ENCODE results near the gene HOXC4. TPM values are rescaled to one million over a fixed set of nuclear protein-coding genes. Genes with fewer than 3 reads are reported as not detected.
A peak's percentile ranks its signal among the peaks of the same experiment; 100 is the strongest.

HOXC4 gene
- total RNA-seq, 2 donors from 2014 or later: 0.16 TPM; not detected in 1

DNA sequence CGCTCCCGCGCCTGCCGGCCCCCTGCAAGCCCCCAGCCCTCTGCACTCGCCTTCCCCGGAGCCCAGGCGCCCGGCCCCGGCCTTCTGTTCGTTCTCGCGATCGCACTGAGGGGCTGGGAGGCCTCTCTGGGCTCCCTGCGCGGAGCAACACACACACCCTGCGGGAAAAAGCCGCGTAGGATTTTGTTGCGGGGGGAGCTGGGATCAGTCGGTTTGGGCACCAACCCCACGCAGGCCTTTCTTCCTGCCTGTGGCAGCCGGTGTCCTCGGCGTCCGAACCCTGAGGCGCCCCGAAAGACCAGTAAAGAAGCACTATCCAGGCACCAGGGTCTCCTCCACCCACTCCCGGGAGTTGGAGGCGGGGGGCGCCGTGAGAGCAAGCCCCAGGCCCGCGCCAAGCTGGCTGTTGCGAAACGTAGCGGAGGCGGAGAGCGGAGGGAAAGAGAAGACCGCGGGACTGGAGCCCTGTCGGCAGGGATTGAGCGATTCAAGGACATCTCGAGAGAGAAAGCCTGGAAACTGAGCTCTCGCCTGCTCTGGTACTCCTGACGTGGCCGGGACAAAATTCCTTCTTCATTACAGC, 22.7 kb upstream of the HOXC4 start:
- Mint-ChIP-seq H3K27ac (no peak overlapping the region), H3K4me3 (no peak overlapping the region), H3K4me1 (no peaks in the 10 kb centered on the region), H3K9me3 (no peaks in the 10 kb centered on the region), H3K27me3 (peaks cover 63% of the 10 kb centered on the region), H3K36me3 (ENCODE audit: low read depth) (peaks cover 17% of the 10 kb centered on the region)
- ATAC-seq (replicated peaks): no peak

DNA sequence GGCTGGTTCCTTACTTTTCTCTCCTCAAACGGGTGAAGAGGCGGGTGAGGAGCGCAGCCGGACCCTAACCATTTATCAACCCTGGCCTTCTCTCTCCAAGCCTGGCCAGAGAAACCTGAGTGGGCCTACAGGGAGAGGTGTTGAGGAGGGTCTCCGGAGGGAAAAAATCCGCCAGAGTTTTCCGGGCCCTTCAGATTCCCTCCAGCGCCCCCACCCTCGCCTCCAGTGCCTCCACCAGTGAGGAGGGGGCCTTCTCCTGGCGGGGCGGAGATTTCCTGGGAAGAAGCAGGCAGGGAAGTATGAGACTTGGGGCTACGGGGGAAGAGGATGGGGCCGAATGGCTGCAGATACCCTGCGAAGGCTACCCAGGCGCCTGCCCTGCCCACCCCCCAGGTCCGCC, 22.2 kb upstream of the HOXC4 start:
- Mint-ChIP-seq H3K27ac (no peak overlapping the region), H3K27me3 (peaks cover 62% of the 10 kb centered on the region), H3K4me3 (no peak overlapping the region), H3K4me1 (no peaks in the 10 kb centered on the region), H3K9me3 (no peaks in the 10 kb centered on the region), H3K36me3 (ENCODE audit: low read depth) (peaks cover 17% of the 10 kb centered on the region)
- no peak for ATAC-seq (replicated peaks)

DNA sequence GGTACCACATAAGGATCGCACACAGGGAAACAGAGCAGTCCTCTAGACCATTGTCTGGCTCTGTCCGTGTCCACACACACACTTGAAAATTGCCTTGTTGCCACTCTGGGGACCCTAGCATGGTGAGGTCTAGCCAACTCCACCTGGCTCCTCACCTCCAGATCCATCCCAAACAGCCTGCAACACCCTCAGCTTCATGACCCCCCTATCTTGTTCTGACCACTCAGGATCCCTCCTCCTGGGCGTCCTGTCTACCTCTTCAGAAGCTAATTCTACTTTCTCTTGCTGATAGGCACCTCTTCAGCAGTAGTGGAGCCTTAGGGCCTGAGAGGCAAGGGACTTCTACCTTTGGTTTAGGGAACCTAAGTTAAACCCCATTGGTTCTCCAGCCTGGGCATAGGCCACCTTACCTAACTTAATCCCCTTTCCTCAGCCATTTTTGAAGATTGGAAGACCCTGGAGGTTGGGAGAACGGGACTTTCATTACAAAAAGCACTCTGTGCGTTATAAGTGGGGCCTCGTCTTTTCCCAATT, 21.5 kb upstream of the HOXC4 start:
- no peaks in the 10 kb centered on the region for H3K9me3 Mint-ChIP-seq
- H3K4me1 Mint-ChIP-seq: no peaks in the 10 kb centered on the region
- H3K27me3 Mint-ChIP-seq: peaks cover 57% of the 10 kb centered on the region
- H3K4me3 Mint-ChIP-seq: no peak overlapping the region
- ATAC-seq (replicated peaks): no peak
- H3K27ac Mint-ChIP-seq: no peak overlapping the region
- peaks cover 17% of the 10 kb centered on the region for H3K36me3 Mint-ChIP-seq (ENCODE audit: low read depth)

DNA sequence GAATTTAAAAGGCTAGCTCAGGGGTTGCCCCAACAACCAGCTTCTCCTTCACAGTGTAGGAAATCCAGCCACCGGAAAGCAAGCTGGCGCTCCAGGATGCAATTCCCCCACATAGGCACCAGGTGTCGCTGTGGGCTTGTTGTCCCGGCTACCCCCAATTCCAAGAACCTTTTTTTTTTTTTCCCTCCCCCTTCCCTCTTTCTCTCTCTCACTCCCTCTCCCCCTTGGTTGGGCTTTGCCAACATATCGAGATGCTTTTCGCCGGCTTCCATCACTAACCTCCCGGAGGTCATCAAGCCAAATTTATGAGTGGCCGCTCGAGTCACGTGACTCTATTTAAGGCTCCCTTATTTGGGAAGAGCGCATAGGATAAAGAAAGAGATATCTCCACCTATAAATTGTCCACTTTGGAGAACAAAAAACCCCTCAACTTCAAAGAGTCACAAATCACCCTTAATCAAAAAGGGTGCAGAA, 21.0 kb upstream of the HOXC4 start, which contains the start of gene HOXC5:
Gene HOXC5, plus strand, starts transcription at position 424 of the 474 bp plus-strand sequence. CDS start 73 bp downstream, outside the sequence.
- ATAC-seq (replicated peaks): no peak
- H3K4me3 Mint-ChIP-seq: peak within 1 kb of the TSS; percentile 21
- no peak within 1 kb of the TSS for H3K27ac Mint-ChIP-seq
- peaks cover 17% of the 10 kb centered on the region for H3K36me3 Mint-ChIP-seq (ENCODE audit: low read depth)
- H3K9me3 Mint-ChIP-seq: no peaks in the 10 kb centered on the region
- peaks cover 57% of the 10 kb centered on the region for H3K27me3 Mint-ChIP-seq
- H3K4me1 Mint-ChIP-seq: no peaks in the 10 kb centered on the region

DNA sequence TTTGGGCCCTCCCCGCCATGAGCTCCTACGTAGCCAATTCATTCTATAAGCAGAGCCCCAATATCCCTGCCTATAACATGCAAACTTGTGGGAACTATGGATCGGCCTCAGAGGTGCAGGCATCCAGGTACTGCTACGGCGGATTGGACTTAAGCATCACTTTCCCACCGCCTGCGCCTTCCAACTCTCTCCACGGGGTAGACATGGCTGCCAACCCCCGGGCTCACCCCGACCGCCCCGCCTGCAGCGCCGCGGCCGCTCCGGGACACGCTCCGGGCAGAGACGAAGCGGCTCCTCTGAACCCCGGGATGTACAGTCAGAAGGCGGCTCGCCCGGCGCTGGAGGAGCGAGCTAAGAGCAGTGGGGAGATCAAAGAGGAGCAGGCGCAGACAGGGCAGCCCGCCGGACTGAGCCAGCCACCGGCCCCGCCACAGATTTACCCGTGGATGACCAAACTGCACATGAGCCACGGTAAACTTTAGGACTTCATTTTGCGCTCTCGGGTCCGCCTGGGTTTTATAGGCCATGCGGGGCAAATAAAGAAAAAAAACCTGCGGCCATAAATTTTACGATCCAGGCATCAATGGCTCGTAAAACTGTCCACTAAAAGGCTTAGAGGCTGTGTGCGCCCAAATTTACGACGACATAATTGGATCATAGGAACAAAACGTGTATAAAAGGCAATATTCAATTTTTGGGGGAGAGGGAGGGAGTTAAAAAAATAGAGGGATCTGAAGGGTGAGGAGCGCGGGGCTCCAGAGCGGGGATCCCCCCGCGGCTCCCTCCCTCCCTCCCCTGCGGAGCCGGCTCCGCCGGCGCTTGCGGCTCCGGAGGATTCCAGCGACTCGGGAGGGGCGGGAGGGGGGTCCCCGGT, 20.3 kb upstream of the HOXC4 start:
- H3K36me3 Mint-ChIP-seq (ENCODE audit: low read depth): peaks cover 17% of the 10 kb centered on the region
- no peaks in the 10 kb centered on the region for H3K9me3 Mint-ChIP-seq
- no peak overlapping the region for H3K27ac Mint-ChIP-seq
- H3K4me3 Mint-ChIP-seq: peak overlapping the region; percentile 21
- no peaks in the 10 kb centered on the region for H3K4me1 Mint-ChIP-seq
- no peak for ATAC-seq (replicated peaks)
- H3K27me3 Mint-ChIP-seq: peaks cover 59% of the 10 kb centered on the region

DNA sequence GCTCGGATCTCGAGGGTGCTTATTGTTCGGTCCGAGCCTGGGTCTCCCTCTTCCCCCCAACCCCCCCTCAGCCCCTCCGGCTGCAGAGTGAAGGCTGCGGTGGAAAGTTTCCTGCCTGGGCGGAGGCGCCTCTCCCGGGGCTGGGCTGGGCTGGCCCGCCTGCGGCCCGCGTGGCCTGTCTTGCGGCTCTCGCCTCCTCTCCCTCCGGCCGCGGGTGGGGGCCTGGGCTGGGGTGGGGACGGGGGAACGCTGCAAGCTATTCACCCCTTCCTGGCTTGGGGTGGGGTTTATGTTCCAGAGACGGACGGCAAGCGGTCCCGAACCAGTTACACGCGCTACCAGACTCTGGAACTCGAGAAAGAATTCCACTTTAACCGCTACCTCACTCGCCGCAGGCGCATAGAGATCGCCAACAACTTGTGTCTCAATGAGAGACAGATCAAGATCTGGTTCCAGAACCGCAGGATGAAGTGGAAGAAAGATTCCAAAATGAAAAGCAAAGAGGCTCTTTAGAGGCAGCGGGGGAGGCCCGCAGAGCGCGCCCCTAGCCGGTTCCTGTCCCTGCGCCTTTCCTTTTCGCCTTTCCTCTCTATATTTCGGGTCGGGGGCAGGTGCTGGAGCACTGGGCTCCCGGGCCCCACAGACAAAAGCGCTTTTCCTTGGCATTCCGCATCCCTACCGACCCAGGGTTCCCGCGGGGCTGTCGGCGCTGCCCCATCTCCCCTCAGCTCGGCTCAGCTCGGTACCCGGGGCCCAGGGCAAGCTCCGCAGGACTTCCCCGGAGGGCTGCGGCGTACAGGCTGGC, 19.5 kb upstream of the HOXC4 start:
- Mint-ChIP-seq H3K4me3 (no peak overlapping the region), H3K27me3 (peaks cover 63% of the 10 kb centered on the region)

DNA sequence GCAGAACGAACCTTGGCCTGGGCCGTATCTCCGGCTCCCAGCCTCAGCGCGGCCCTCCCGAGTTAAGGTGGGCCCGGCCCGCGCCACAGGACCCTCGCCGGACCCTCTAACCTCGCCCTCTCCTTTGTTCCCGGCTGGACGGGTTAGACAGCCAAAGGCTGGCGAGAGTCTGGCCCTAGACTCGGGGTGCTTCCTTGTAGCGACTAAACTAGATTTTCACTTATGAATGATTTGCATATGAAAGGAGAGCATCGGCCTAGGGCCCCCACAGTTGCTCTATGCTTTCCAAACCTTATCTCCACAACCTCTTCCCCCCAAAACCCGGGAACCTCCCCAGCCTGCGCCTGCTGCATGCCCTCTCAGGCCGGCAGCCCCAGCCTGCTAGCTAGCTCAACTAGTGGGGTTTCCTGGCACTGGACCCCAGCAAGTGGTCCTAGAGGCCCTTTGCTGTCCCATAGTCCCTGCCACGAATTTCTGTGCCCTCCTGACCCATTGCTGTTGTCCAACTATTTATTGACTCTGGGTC, 18.8 kb upstream of the HOXC4 start:
- no peak for ATAC-seq (replicated peaks)
- no peaks in the 10 kb centered on the region for H3K4me1 Mint-ChIP-seq
- no peak overlapping the region for H3K27ac Mint-ChIP-seq
- H3K36me3 Mint-ChIP-seq (ENCODE audit: low read depth): peaks cover 17% of the 10 kb centered on the region
- peaks cover 69% of the 10 kb centered on the region for H3K27me3 Mint-ChIP-seq
- H3K4me3 Mint-ChIP-seq: no peak overlapping the region
- no peaks in the 10 kb centered on the region for H3K9me3 Mint-ChIP-seq

More for the DNA sequence above, 19.5 kb upstream of the HOXC4 start:
- no peaks in the 10 kb centered on the region for H3K9me3 Mint-ChIP-seq
- H3K36me3 Mint-ChIP-seq (ENCODE audit: low read depth): peaks cover 17% of the 10 kb centered on the region
- H3K27ac Mint-ChIP-seq: no peak overlapping the region
- ATAC-seq (replicated peaks): no peak
- no peaks in the 10 kb centered on the region for H3K4me1 Mint-ChIP-seq

DNA sequence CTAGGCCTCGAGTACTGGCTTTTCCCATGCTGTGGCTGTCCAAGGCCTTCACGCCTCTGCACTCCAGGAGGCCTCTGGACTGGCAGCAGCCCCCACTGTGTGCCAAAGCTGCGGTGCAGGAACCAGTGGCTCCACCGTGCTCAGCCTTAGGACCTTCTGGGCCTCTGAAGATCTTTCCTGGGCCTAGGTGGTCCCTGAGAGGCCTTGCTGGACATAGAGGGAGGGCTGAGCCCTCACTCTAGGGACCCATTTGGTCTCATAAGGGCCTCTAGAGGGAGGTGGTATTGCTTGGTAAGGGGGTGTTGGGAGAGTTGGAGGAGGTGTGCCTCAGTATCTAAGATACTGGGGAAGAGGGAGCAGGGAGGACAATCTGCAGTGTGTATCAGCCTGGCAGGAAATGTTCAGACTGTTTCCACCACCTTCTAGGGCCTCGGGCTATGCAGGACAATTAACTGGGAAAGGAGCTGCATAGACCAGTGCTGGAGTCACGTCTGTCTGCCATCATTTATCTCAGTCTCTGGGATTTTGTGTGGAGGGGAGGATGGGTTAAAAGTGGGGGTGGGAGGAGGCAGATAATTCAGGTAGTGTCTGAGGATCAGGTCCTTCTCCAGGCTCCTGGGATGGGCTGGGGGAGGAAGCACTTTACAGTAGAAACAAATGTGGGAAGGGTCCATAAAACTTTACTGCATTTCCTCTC, 17.9 kb upstream of the HOXC4 start:
- no peaks in the 10 kb centered on the region for H3K4me1 Mint-ChIP-seq
- no peak overlapping the region for H3K4me3 Mint-ChIP-seq
- ATAC-seq (replicated peaks): no peak
- no peaks in the 10 kb centered on the region for H3K9me3 Mint-ChIP-seq
- H3K27ac Mint-ChIP-seq: no peak overlapping the region
- peaks cover 17% of the 10 kb centered on the region for H3K36me3 Mint-ChIP-seq (ENCODE audit: low read depth)
- H3K27me3 Mint-ChIP-seq: peaks cover 69% of the 10 kb centered on the region

DNA sequence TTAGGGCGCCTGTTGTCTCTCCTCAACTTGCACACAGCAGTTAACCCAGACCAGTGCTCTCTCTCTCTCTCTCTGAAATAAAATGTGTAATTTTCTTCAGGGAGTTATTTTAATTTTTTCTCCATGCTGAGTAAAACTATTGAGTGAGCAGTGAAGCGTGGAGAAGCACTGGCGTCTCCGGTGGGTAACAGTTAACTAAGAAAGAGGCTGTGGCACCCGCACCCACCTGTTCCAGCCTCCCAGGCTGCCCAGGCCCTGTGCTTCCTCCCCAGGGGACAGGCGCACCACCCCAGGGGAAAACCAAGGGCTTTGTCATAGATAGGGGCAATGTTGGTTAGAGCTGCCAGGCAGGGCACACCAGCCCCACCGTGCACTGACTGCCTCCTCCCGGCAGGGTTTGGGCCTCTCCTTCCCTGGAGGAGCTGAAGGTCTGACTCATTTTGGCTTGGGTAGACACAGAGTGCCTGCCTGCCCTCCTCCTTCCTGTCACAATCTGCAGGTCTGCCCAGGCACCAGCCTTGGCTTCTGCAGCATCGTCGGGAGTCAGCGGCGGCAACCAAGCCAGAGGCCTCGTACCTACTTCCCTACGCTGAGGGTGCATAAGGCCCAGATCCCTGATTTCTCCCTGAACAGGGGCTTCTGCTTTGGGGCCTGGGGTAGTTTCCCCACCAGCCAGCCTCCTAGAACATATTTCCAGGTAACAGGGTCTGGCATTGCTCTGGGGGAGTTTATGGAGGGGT, 16.8 kb upstream of the HOXC4 start:
- Mint-ChIP-seq H3K27me3 (peaks cover 69% of the 10 kb centered on the region), H3K4me1 (no peaks in the 10 kb centered on the region), H3K9me3 (no peaks in the 10 kb centered on the region), H3K4me3 (no peak overlapping the region), H3K27ac (no peak overlapping the region), H3K36me3 (ENCODE audit: low read depth) (peaks cover 17% of the 10 kb centered on the region)
- ATAC-seq (replicated peaks): no peak

DNA sequence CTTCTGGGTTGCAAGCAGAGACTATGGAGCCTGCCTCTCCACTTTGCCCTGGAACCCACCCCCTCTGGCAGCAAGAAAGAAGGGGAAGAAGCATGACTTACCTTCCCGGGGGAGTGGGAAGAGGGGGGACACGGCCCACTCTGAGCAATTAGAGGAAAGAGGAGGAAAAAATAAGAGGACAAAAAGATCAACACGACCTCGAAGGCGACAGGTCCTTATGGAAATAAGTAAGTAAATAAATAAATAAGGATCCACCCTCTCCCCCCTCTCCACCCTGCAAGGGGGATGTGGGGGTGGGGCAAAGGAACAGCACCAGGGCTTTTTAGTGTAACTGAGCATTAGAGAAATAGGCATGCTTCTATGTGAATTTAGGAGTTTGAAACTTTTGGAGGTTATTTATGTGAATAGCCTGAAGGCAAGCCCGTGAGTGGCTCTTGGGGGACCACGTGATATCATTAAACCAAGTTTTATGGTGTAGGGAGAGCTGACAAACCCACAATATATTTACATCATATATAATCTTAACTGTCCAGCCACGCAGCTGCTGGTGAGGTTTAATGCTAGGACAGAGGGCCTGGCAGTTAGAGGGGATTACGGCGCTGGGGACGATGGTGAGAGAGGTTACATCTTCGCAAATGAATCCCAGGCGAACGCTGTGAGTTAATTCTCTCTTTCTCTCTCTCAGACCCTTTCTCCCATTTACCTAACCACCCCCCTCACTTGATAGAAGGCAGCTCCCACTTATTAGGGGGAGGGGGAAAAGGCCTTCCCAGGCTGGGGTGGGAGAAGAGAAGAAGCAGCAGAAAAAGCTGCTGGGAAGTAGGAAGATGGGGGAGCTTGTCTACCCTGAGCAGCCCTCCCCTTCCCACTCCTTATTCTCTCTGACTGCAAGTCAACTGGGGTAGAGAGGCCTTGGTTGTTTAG, 16.0 kb upstream of the HOXC4 start:
- no peaks in the 10 kb centered on the region for H3K4me1 Mint-ChIP-seq
- H3K4me3 Mint-ChIP-seq: no peak overlapping the region
- no peak overlapping the region for H3K27ac Mint-ChIP-seq
- peaks cover 9% of the 10 kb centered on the region for H3K36me3 Mint-ChIP-seq (ENCODE audit: low read depth)
- no peaks in the 10 kb centered on the region for H3K9me3 Mint-ChIP-seq
- ATAC-seq (replicated peaks): no peak
- H3K27me3 Mint-ChIP-seq: peaks cover 67% of the 10 kb centered on the region

DNA sequence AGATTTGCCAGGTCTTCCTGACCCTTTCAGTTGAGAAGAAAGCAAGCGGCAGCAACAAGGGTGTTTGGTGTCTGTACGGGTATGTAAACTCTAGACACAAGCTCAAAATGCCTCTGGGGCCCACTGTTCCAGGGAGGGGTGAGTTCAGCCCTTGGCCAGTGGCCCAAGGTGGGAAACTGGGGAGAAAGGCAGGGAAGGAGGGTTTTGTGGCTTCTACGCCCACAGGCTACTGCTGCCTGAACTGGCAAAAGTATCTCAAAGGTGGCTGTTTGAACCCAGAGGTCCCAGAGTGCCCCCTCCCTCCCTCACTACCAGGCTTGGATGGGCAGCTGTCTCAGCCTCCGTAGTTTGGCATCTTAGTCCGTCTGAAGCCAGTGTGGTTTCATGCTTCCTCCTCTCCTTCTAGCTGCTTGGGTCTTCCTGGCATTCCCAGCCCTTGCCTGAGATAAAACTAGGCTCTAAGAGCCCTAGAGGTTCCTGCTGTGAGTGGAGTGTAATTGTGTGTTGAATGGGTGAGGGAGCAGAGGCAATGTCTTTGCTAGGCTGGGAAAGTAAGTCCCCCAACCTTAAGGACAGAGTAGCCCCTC, 15.3 kb upstream of the HOXC4 start:
- no peaks in the 10 kb centered on the region for H3K9me3 Mint-ChIP-seq
- H3K27ac Mint-ChIP-seq: no peak overlapping the region
- ATAC-seq (replicated peaks): no peak
- H3K4me1 Mint-ChIP-seq: no peaks in the 10 kb centered on the region
- H3K4me3 Mint-ChIP-seq: no peak overlapping the region
- H3K27me3 Mint-ChIP-seq: peaks cover 69% of the 10 kb centered on the region
- H3K36me3 Mint-ChIP-seq (ENCODE audit: low read depth): peaks cover 6% of the 10 kb centered on the region

DNA sequence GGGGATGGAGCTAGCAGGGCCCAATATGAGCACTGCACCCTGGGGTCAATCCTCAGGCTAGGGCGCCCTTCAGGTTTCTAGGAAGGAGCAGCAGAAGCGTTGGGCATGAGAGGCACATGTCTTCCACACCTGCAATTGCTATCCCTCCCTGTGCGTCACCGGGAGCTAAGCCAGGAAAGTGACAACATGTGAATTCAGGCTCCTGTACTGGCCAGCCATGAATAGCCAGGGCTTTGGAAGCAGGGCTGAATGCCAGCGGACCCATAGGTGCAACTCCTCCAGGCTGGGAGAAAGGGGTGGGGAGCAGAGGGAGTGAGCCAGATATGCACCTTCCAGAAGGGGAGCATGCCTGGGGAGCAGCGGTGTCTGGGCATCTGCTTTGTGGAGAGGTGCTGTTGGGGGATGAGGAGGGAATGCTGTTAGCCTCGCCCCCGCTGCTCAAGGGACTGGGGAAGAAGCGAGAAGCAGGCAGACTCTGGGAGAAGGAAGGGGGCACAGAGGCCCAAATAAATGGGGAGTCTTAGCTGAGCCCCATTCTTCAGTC, 14.7 kb upstream of the HOXC4 start:
- H3K4me3 Mint-ChIP-seq: no peak overlapping the region
- peaks cover 71% of the 10 kb centered on the region for H3K27me3 Mint-ChIP-seq
- no peak for ATAC-seq (replicated peaks)
- no peaks in the 10 kb centered on the region for H3K4me1 Mint-ChIP-seq
- no peaks in the 10 kb centered on the region for H3K9me3 Mint-ChIP-seq
- H3K27ac Mint-ChIP-seq: no peak overlapping the region
- peaks cover 6% of the 10 kb centered on the region for H3K36me3 Mint-ChIP-seq (ENCODE audit: low read depth)

Data from activated T-helper 17 cell treated with anti-CD3 and anti-CD28 coated beads, Interleukin-2, amount 50 U/mL, for 72 hours (primary cell).